Fibroblast of gingiva (primary cell): ENCODE measurements around the gene SHC2.

Experiments
- DNase-seq: peaks from one replicate; pipeline ENCODE4 v3.0.0-alpha.2; 2011; ENCODE audit warnings: low read depth

SHC2 gene, protein sequence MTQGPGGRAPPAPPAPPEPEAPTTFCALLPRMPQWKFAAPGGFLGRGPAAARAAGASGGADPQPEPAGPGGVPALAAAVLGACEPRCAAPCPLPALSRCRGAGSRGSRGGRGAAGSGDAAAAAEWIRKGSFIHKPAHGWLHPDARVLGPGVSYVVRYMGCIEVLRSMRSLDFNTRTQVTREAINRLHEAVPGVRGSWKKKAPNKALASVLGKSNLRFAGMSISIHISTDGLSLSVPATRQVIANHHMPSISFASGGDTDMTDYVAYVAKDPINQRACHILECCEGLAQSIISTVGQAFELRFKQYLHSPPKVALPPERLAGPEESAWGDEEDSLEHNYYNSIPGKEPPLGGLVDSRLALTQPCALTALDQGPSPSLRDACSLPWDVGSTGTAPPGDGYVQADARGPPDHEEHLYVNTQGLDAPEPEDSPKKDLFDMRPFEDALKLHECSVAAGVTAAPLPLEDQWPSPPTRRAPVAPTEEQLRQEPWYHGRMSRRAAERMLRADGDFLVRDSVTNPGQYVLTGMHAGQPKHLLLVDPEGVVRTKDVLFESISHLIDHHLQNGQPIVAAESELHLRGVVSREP

DNA sequence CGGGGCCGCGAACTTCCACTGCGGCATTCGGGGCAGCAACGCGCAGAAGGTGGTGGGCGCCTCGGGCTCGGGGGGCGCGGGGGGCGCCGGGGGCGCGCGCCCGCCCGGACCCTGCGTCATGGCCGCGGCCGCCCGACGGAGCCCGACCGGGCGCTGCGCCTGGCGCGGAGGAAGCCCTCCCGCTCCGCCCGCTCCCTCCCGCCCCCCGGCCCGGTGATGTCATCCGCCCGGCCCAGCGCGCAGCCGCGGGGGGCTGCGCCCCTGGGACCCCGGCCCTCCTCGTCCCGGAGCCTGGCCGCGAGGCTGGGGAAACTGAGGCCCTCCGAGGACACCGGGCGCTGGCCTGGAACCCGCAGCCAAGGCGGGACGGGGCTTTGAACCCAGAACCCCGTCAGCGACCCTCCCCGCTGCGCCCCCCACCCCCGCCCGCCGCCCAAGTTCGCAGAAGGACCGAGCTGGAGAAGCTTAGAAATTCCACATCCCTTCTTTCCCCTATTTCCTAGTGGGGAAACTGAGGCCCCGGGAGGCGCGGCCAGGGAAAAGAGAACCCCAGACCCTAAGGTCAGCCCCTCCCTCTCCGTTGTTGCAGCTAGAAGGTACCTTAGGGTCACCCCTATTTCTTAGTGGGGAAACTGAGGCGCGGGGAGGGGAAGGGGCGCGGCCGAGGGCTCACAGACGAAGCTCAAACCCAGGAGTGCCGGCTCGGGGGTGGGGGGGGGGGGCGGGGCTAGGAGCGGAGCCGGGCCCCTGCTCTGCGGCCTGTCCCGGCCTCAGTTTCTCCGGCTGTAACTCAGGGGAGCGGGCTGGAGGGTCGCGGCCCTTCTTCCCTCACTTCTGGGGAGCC, at the start of gene SHC2:
Gene SHC2 (minus strand): TSS at position 157 of the 844 bp plus-strand sequence. CDS start 37 bp downstream, at position 120.
- DNase-seq = no peak

DNA sequence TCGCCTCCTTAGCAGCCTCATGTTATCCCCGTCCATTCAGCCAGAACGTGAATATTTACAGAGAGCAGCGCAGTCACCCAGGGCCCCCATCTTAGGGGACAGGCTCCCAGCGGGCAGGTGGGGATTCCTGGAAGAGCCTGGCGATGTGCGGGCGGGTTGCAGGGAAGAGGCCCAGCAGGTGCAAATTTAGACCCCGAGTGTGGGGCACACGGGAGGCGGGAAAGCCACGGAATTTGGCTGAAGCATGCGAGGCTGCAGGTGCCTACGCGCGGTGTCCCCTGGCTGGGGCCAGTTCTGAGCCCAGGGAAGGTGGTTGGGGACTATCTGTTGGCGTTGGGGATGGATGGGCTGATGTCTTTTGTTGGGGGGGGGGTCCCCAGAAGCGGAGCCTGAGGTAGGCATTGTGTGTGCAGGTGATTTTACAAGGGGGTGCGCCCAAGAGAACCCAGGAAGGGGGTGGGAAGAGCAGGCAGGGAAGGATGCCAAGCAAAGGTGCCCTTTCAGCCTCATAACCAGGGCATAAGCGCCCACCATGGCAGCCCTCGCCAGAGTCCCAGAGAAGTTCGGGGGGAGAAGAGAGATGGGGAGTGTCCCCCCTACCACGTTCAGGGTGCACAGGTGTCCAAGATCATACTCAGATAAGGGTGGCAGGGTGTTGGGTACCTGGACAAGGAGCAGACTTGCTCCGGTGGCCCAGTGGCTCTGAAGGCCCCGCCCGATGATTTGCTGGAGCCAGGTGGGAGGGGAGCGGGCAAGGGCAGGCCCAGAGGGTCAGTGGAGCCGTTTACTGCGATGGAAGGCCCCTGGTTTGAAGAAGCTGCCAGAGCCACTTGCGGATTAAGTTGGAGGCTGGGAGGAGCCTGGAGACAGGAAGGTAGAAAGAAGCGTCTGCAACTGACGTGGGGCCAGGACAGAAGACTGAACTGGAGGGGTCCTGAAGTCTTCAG, 47.6 kb upstream of the SHC2 start:
- DNase-seq = no peak

DNA sequence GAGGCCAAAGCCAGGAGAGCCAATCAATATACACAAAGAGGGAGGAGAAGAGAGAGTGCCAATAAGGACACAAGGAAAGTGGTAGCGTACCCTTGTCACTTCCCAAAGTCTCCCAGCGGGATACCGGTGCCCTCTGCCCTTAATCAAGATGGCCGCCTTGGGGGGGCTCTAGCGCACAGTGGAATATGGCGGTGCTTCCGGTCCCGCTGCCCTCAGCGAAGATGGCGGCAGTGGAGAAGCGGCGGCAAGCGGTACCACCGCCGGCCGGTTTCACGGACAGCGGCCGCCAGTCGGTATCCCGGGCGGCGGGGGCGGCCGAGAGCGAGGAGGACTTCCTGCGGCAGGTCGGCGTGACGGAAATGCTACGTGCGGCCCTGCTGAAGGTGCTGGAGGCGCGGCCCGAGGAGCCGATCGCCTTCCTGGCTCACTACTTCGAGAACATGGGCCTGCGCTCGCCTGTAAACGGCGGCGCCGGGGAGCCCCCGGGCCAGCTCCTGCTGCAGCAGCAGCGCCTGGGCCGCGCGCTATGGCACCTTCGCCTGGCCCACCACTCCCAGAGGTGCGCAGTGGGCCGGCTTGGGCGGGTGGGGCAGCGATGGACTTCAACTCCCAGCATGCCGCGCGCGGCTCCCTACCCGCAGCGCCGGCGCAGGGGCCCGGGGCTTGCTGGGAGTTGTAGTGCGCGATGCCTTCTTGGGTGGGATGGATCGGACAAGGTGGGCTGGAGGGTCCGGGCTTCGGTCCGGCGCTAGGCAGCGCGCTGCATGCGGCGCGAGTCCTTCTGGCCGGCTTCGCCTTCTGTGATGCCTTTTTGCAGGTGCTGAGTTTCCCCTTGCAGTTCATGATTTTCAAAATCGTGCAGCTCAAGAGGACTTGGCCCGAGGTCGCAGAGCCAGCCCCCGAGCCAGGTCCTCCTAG, 46.7 kb upstream of the SHC2 start, which contains the start of gene TPGS1:
Gene TPGS1 (plus strand): TSS at position 212 of the 918 bp plus-strand sequence. CDS start 10 bp downstream, at position 222.
- peak; percentile 64 for DNase-seq

DNA sequence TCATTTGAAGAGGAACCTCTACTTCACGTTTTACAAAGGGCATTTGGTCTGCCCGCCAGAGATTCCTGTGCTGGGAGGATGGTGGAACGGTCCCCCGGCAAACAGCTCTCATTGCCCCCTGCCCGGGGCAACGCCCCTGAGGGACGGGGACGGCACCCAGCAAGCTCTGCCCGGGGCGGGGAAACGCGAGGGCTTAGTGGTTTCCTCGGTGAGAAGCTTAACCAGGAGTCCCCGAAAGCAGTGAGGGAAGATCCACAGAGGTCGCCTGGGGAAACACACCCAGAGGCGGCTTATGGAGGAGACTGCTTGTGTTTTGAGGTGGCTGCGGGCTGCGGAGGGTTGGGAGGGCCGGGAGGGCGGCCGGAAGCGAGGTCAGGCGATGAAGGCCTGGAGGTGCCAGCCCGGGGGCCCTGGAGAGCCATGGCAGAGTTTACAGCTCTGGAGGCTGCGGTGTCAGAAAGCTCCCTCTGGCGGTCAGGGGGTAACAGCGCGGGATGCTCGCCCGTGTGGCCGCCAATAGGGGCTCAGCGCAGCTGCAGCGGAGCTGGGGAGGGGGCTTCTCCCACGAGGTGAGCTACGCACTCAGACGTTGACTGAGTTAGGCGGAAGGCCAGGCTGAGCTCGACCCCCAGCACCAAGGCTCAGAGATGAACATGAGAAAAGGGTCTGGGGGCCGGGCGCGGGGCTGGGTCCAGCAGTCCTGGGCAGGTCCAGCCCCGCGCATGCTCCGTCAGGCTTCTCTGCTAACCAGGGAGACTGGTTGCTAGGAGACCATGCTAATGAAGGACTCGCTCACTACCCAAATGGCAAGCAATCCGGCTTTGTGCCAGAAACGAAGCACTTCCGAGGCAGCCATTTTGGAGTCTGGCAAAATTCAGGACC, 45.8 kb upstream of the SHC2 start:
- peak; percentile 100 for DNase-seq

DNA sequence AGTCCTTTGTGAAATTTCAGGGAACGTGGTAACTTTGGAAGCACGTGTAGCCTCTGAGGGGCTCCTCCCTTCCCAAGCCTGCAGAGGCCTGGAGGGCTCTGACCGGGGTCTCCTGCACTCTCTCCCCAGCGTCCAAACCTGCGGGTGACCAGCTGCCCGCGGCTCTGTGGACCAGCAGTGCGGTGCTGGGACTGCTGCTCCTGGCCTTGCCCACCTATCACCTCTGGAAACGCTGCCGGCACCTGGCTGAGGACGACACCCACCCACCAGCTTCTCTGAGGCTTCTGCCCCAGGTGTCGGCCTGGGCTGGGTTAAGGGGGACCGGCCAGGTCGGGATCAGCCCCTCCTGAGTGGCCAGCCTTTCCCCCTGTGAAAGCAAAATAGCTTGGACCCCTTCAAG, 43.8 kb upstream of the SHC2 start:
- no peak for DNase-seq

DNA sequence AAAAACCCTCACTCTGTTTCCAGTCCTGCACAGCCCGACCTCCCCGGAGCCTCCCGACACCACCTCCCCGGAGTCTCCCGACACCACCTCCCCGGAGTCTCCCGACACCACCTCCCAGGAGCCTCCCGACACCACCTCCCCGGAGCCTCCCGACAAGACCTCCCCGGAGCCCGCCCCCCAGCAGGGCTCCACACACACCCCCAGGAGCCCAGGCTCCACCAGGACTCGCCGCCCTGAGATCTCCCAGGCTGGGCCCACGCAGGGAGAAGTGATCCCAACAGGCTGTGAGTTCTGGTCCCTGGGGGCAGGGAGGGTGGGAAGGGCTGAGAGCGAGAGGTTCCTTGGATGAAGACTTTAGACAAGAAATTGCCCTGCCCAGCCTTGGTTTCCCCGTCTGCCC, 40.8 kb upstream of the SHC2 start:
- no peak for DNase-seq

DNA sequence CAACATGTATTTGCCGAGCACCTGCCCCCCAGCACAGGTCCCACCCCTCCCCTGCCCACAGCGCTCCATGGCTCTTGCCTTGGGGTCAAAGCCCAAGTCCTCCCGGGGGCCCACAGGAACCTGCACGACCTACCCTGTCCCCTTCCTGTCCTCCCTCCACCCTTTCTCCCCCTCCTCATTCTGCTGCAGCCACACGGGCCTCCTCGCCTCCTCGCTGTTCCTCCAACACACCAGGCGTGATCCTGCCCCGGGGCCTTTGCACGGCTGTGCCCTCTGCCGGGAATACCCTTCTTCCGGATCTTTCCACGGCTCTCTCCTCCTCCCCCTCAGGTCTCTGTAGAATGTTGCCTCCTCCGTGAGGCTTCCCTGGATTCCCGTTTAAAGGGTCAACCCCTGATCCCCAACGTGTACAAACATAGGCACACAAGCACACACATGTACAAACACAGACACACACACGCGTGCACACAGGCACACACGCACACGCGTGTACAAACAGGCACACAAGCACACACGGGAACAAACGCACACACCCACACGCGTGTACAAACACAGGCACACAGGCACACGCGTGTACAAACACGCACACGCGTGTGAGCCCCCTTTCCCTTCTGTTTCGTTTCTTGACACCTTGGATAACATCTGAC, 38.3 kb upstream of the SHC2 start:
- DNase-seq = no peak

DNA sequence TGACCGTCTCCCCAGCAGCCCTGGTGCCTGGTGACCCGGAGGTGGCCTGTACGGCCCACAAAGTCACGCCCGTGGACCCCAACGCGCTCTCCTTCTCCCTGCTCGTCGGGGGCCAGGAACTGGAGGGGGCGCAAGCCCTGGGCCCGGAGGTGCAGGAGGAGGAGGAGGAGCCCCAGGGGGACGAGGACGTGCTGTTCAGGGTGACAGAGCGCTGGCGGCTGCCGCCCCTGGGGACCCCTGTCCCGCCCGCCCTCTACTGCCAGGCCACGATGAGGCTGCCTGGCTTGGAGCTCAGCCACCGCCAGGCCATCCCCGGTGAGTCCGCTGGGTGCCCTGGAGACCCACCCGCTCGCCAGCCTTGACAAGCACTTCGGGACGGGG, 37.7 kb upstream of the SHC2 start:
- DNase-seq = no peak

DNA sequence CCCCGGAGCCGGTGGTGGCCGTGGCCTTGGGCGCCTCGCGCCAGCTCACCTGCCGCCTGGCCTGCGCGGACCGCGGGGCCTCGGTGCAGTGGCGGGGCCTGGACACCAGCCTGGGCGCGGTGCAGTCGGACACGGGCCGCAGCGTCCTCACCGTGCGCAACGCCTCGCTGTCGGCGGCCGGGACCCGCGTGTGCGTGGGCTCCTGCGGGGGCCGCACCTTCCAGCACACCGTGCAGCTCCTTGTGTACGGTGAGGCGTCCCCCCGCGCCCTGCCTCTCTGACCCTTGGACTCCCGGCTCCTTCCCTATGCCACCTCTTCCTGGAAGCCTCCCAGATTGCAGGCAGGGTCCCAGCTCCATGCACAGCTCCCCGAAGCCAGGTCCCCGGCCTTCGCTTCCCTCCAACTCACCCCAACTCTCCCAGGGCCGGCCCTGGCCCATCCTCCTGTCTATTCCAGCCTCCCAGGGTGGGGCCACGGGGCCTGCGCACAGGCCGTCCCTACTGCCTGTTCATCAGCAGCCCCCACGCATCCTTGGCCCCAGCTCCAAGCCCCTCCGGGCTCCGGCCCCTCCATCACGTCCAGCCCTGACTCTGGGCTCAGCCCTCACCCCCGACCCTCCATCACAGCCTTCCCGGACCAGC, 37.2 kb upstream of the SHC2 start:
- DNase-seq = no peak

DNA sequence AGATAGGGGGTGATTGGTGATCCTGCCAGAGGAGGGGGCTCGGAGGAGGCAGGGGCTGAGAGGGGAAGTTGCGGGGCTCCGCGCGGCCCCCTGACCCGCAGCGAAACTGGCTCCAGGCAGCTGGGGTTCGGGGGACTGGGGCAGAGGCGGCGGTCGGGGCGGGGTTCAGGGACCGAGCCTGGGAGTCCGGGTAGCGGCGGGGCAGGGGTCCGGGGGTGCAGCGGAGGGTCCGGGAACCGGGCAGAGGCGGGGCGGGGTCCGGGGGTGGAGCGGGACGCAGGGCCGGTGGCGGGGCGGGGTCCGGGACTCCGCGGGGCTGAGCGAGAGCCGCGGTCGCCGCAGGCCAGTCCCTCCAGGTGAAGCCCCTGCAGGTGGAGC, 36.6 kb upstream of the SHC2 start:
- no peak for DNase-seq

DNA sequence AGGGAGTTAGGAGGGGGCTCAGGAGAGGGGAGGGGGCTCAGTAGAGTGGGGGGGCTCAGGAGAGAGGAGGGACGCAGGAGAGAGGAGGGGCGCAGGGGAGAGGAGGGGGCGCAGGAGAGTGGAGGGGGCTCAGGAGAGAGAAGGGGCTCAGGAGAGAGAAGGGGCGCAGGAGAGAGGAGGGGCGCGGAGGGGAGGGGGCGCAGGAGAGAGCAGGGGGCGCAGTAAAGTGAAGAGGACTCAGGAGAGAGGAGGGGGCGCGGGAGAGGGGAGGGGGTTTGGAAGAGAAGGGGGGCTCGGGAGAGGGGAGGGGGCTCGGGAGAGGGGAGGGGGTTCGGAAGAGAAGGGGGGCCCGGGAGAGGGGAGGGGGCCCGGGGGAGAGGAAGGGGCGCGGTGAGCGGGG, 36.2 kb upstream of the SHC2 start:
- DNase-seq = no peak

DNA sequence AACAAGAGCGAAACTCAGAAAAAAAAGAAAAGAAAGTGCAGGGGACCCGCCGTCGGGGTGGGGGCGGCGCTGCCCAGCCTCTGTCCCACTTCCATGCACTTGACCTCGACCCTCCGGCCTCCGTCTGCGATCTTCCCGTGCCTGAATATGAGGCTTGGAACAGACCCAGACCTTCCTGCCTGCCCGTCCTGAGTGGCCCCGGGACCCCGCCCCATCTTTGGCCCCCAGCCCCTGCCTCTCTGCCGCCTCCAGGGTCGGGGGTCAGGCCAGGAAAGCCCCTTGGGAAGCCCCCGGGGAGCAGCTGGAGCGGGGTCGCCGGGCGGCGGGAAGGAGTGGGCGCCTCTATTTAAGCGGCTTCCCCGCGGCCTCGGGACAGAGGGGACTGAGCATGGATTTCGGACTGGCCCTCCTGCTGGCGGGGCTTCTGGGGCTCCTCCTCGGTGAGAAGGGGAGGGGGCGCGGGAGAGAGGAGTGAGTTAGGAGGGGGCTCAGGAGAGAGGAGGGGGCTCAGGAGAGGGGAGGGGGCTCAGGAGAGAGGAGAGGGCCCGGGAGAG, 35.4 kb upstream of the SHC2 start, which contains the start of gene MADCAM1:
Gene MADCAM1 (plus strand): TSS at position 375 of the 554 bp plus-strand sequence. CDS start 14 bp downstream, at position 389.
- no peak for DNase-seq

DNA sequence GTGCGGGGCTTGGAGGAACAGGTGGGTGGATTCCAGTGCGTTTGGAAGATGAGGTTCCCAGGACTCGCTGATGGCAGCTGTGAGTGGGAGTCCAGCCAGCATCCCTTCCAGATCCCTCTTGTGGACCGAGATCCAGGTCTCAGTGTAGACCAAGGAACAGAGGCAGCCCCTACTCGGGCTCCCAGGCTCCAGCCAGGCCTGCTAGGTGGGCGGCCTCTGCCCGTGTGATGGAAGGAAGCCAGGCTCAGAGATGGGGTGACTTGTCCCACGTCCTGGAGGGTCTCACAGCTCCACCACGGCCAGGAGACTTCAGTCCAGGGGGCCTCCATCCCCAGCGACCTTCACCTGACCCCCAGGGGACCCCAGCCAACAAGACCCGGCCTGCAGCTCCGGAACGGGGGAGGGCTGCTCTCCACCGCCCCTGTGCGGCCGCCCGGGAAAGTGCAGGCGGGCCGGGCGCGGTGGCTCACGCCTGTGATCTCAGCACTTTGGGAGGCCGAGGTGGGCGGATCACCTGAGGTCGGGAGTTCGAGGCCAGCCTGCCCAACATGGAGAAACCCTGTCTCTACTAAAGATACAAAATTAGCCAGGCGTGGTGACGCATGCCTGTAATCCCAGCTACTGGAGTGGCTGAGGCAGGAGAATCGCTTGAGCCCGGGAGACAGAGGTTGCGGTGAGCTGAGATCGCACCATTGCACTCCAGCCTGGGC, 34.7 kb upstream of the SHC2 start:
- DNase-seq = no peak

DNA sequence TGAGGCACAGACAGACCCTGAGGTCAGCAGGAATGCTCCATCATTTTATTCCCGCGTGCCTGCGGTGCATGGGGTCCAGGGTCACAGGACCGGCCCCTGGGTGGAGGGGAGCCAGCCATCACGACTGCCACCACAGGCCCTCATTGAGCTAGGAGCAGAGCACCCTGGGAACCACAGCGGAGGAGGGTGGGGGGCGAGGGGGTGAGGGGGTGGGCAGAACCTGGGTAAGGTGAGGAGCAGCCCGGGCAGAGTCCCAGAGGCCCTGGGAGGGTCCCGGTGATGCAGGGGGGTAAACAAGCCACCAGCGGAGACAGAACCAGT, 34.2 kb upstream of the SHC2 start:
- no peak for DNase-seq

DNA sequence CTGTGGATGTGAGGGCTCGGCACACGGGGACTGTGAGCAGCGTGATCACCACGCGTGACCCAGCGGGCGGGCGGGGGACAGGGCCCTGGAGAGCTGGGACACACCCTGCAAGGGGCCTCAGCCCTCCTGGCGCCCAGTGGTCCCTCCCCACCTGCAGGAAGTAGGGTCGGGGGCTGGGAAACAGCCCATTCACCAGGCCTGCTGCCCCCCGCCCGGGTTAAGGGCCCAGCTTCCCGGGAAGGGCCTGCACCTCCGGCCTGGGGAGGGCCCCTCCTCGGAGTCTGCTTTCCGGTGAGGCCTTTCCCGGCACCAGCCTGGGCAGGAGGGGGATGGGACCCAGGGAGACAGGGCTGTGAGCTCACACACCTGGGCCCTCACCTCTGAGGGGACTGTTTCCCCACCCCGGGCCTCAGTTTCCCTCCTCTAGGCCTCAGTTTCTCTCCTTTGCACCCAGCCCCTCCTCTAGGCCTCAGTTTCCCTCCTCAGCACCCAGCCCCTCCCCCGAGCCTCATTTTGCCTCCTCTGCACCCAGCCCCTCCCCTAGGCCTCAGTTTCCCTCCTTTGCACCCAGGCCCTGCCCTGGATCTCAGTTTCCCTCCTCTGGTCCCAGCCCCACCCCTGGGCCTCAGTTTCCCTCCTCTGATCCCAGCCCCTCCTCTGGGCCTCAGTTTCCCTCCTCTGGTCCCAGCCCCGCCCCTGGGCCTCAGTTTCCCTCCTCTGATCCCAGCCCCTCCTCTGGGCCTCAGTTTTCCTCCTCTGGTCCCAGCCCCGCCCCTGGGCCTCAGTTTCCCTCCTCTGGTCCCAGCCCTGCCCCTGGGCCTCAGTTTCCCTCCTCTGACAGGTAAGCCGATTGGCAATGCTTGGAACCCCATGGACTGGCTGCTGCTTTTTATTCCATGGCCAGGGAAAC, 33.6 kb upstream of the SHC2 start:
- no peak for DNase-seq

DNA sequence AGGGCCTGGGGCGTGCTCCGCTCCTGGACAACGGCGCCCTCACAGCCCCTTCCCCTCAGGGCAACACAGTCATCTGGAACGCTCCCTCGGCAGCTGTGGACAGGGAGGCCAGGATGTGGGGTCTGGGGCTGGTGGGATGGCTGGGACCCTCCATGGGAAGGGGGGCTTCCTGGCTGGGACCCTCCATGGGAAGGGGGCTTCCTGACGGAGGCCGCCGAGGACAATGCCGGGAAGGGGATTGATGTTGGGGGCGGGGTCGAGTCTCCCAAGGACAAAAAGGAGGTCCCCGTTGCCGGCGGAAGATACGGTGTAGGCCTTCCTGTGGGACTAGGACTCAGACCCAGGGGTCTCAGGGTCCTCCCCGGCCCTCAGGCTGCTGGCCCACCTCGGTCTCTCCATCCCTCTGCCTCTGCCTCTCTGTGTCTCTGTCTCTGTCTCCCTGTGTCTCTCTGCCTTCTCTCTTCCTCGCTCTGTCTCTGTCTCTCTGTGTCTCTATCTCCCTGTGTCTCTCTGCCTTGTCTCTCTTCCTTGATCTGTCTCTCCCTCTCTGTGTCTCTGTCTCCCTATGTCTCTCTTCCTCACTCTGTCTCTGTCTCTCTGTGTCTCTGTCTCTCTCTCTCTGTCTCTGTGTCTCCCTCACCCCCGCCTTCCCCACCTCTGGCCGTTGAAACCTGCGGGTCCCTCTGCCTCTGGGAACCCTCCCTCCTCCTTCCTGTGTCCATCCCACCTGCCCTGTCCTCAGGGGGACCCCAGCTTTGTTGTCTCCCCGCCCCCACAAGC, 32.7 kb upstream of the SHC2 start:
- no peak for DNase-seq
